C4-2B (cell line): ENCODE data around the gene IL3RA.

Experiments used
- H3K27ac ChIP-seq: fragments of 450-650 bp; 2 replicates; pipeline ENCODE4 v1.5.1; 2017
- ZFX ChIP-seq: fragments of 450-650 bp; IDR thresholded peaks from 2 replicates; pipeline ENCODE4 v1.6.1; 2017
- TF ChIP-seq, protein P1 (sequence below): fragments of 450-650 bp; conservative IDR thresholded peaks from 2 replicates; pipeline ENCODE4 v1.5.1; 2017; ENCODE audit warnings: mild to moderate bottlenecking

Gene IL3RA

DNA sequence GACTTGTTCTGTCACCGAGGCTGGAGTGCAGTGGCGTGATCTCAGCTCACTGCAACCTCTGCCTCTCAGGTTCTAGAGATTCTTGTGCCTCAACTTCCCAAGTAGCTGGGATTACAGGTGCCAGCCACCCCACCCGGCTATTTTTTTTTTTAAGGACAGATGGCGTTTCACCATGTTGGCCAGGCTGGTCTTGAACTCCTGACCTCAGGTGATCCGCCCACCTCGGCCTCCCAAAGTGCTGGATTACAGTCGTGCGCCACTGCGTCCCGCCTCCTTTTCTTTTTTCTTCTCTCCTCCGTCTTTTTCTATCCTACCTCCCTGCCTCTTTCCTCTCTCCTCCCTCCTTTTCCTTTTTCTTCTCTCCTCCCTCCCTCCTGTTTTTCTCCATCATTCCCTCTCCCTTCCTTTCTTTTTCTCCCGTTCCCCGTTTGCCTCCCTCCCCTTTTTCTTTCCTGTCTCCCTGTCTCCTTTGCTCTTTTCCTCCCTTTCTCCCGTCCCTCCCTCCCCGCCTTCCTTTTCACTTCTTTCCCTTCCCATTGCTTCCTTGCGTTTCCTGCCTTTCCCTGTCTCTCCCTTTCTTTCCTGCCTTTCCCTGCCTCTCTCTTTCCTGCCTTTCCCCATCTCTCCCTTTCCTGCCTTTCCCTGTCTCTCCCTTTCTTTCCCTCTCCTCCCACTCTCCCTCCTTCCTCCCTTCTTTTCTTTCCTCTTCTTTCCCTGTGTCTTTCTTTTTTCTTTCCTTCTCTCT, 57.5 kb downstream of the IL3RA start:
- TF ChIP-seq ZFX = no peak
- TF ChIP-seq, protein P1, sequence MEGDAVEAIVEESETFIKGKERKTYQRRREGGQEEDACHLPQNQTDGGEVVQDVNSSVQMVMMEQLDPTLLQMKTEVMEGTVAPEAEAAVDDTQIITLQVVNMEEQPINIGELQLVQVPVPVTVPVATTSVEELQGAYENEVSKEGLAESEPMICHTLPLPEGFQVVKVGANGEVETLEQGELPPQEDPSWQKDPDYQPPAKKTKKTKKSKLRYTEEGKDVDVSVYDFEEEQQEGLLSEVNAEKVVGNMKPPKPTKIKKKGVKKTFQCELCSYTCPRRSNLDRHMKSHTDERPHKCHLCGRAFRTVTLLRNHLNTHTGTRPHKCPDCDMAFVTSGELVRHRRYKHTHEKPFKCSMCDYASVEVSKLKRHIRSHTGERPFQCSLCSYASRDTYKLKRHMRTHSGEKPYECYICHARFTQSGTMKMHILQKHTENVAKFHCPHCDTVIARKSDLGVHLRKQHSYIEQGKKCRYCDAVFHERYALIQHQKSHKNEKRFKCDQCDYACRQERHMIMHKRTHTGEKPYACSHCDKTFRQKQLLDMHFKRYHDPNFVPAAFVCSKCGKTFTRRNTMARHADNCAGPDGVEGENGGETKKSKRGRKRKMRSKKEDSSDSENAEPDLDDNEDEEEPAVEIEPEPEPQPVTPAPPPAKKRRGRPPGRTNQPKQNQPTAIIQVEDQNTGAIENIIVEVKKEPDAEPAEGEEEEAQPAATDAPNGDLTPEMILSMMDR = no peak
- peak overlapping the region; percentile 98; the same call in 1 of the 2 replicates for H3K27ac ChIP-seq

DNA sequence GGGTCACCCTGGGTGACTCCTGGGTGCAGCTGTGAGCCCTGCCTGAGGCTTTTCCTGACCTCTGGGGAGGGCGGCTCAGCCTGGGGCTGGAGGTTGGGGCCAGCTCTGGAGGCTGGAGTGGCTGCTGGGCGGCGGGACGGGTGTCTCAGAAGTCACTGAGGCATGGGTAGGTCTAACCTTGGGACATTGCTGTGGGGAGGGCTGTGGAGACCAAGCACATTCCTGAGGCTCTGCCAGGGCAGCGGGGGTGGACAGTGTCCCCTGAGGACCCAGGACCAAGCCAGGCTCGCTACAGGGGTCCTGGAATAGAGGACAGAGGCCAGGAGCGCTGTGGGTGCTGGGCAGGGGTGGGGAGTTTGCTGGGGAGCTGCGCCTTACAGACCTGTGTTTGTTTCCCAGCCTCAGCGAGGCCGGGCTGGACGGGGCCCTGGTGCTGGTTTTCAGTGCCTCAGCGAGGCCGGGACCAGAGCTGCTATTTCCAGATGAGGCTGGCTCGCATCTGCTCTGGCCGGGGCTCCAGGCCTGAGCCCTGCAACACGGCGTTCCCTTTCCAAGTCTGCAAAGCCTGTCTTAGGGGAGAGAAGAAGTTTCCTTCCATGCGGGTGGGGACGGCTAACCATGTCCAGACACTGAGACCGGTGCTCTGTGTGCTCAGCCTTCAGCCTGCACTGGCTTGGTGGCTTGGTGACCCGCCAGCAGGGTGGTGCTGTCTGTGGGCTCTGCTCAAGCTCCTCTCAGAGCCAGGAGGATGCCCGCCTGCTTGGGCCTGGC, 58.3 kb downstream of the IL3RA start:
- no peak overlapping the region for H3K27ac ChIP-seq
- TF ChIP-seq, protein P1 = no peak
- no peak for TF ChIP-seq ZFX

DNA sequence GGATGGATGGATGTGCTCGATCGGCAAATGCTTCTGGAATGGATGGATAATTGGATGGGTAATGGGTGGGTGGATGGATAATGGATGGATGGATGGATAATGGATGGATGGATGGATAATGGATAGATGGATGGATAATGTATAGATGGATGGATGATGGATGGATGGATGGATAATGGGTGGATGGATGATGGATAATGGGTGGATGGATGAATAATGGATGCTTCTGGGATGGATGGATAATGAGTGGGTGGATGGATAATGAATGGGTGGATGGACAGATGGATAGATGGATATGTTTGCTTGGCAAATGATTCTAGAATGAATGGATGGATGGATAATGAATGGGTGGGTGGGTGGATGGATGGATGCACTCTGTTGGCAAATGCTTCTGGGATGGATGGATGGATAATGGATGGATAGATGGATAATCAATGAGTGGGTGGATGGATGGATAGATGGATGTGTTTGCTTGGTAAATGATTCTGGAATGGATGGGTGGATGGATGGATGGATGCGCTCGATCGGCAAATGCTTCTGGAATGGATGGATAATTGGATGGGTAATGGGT, 59.1 kb downstream of the IL3RA start:
- TF ChIP-seq, protein P1 = no peak
- no peak for TF ChIP-seq ZFX
- H3K27ac ChIP-seq = no peak overlapping the region

DNA sequence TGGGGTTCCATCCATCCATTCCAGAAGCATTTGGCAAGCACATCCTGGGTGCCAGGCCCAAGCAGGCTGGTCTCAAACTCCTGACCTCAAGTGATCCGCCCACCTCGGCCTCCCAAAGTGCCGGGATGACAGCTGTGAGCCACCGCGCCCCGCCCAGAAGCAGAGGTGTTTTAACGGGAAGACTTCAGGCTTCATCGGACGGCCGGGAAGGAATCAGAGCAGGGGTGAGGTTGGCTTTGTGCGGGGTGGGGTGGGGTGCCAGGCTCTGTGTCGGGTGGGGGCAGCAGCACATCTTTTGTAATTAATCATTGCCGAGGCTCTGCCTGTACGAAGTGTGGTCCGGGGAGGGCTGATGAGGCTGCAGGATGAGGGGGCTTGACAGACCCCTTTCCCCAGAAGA, 60.4 kb downstream of the IL3RA start:
- TF ChIP-seq, protein P1 = no peak
- no peak for TF ChIP-seq ZFX
- H3K27ac ChIP-seq = no peak overlapping the region

DNA sequence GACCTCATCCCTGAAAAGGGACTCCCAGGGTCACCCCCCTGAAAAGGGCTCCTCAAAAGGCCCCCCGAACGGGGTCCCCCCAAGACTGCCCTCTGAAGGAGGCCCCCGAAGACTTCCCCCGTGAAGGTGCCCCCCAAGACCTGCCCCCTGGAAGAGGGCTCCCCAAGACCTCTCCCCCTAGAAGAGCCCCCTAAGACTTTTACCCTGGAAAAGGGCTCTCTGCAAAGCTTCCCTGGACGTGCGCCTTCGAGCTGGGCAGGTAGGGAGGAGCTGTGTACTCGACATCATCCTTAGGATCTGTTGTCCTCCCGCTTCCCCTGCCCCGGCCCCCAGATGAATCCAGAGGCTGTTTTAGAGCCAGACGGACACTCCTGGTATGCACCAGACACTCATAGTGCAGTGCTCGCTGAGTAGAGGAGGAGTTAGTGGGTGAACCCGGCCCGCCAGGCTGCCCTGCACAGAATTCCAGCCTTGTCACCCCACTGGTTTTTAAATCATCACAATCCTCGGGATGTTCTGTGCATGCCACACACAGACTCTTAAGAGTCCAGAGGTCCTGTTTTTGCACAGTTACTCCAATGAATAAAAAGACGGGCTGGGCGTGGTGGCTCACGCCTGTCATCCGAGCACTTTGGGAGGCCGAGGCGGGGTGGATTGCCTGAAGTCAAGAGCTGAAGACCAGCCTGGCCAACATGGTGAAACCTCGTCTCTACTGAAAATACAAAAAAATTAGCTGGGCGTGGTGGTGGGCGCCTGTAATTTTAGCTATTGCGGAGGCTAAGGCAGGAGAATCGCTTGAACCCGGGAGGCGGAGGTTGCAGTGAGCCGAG, 61.1 kb downstream of the IL3RA start:
- H3K27ac ChIP-seq = no peak overlapping the region
- TF ChIP-seq, protein P1 = no peak
- no peak for TF ChIP-seq ZFX

DNA sequence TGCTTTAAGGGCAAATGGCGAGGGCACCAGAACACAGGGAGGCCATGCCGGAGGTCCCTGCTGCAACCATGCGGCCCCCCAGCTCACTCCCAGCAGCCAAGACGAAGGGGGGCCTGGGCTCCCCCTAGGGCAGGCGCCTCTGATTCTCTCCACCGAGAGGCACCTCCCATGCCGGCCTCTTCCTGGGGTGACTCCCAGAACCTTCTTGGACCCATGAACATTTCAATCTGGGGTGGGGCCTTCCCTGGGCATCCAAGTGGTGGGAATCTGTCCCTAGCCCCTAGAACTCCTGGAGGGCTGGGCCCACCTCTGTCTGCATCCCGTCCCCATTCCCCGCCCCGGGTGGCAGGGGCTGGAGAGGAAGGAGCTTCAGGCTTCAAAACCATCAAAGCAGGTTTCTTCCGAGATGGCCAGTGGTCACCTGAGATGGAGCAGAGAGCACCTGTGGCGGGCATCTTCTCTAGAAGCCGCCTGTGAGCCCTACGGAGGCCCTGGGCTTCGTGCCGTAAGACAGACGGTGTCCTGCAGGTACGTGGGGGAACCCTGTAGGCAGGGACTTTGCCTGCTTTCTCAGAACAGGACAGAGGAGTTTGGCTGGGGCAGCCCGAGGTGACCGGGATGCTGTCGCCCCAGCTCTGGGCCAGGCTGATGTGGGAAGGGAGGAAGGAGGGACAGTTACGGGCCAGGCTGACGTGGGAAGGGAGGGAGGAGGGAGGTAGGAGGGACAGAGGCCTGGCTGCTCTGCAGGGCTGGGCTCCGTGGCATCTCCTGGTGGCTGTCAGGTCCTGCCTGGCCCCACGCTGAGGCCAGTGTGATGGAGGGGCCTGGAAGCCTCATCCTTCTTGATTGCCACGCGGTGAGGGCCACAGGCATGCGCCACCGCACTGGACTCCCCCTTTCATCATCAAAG, 62.1 kb downstream of the IL3RA start:
- no peak for TF ChIP-seq ZFX
- TF ChIP-seq, protein P1 = no peak
- H3K27ac ChIP-seq = no peak overlapping the region
